C4-2B (cell line): ENCODE measurements around the gene THRAP3.

Experiments used
- ZFX ChIP-seq: fragments of 450-650 bp; IDR thresholded peaks from 2 replicates; pipeline ENCODE4 v1.6.1; 2017
- TF ChIP-seq, protein P1 (sequence below): fragments of 450-650 bp; conservative IDR thresholded peaks from 2 replicates; pipeline ENCODE4 v1.5.1; 2017; ENCODE audit warnings: mild to moderate bottlenecking

DNA sequence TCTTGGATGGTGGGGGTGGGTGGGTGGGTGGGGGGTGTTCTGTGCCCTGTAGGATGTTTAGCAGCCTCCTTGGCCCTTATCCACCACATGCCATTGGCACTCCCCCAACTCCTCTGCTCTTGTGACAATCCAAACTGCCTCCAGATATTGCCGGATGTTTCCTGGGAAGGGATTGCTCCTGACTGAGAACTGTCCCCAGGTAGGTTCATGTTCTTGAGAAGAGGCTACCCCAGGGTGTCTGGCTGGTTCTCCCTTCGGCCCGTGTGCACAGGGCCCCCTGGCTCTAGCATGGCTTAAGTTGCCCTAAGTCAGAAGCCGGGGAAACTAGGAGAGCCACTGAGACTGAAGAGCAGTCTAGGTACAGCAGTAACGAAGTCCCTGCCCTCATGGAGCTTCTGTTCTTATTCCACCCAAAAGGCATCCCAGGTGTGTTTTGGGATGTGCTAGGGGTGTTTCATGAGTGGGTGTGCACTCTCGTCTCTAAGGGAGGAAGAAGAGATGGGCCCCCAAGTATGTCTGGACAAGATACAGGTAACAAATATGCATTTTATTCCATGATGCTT lies 19.8 kb upstream of the THRAP3 start:
- TF ChIP-seq, protein P1, sequence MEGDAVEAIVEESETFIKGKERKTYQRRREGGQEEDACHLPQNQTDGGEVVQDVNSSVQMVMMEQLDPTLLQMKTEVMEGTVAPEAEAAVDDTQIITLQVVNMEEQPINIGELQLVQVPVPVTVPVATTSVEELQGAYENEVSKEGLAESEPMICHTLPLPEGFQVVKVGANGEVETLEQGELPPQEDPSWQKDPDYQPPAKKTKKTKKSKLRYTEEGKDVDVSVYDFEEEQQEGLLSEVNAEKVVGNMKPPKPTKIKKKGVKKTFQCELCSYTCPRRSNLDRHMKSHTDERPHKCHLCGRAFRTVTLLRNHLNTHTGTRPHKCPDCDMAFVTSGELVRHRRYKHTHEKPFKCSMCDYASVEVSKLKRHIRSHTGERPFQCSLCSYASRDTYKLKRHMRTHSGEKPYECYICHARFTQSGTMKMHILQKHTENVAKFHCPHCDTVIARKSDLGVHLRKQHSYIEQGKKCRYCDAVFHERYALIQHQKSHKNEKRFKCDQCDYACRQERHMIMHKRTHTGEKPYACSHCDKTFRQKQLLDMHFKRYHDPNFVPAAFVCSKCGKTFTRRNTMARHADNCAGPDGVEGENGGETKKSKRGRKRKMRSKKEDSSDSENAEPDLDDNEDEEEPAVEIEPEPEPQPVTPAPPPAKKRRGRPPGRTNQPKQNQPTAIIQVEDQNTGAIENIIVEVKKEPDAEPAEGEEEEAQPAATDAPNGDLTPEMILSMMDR, result no peak
- TF ChIP-seq ZFX, result no peak
